GM06990 (cell line): Measurements from ENCODE around the gene GNAI2.
"Not testable (repeated sequence)": the region's sequence is repeated elsewhere in the genome, so short reads cannot be mapped to it uniquely, and the experiment has no call there.

ENCODE experiments used
- DNase-seq: peaks from one replicate; pipeline ENCODE4 v3.0.0-alpha.2; 2011; ENCODE audit not compliant: insufficient read length; ENCODE audit errors: extremely low read depth
- H3K27me3 ChIP-seq: replicated peaks from 2 replicates; pipeline ENCODE4 v1.6.0; 2011; ENCODE audit warnings: low read length; ENCODE audit not compliant: control insufficient read depth, insufficient read depth
- H3K36me3 ChIP-seq: 2 replicates; pipeline ENCODE4 v1.5.1; 2011; ENCODE audit warnings: low read length; ENCODE audit not compliant: control insufficient read depth, insufficient read depth
- H3K4me3 ChIP-seq: replicated peaks from 2 replicates; pipeline ENCODE4 v1.5.1; 2011; ENCODE audit warnings: low read depth, mild to moderate bottlenecking, control low read depth, low read length
- TF ChIP-seq, protein P1 (sequence below): IDR thresholded peaks from 2 replicates; pipeline ENCODE4 v1.5.1; 2011; ENCODE audit warnings: low read length, control low read depth, mild to moderate bottlenecking, inconsistent platforms; ENCODE audit not compliant: insufficient read depth, poor library complexity, severe bottlenecking

The GNAI2 gene

GRCh38 chr3:50241163-50241562 lies 5.2 kb downstream of the GNAI2 start:
- TF ChIP-seq, protein P1, sequence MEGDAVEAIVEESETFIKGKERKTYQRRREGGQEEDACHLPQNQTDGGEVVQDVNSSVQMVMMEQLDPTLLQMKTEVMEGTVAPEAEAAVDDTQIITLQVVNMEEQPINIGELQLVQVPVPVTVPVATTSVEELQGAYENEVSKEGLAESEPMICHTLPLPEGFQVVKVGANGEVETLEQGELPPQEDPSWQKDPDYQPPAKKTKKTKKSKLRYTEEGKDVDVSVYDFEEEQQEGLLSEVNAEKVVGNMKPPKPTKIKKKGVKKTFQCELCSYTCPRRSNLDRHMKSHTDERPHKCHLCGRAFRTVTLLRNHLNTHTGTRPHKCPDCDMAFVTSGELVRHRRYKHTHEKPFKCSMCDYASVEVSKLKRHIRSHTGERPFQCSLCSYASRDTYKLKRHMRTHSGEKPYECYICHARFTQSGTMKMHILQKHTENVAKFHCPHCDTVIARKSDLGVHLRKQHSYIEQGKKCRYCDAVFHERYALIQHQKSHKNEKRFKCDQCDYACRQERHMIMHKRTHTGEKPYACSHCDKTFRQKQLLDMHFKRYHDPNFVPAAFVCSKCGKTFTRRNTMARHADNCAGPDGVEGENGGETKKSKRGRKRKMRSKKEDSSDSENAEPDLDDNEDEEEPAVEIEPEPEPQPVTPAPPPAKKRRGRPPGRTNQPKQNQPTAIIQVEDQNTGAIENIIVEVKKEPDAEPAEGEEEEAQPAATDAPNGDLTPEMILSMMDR, result no peak
- DNase-seq, result no peak
- H3K36me3 ChIP-seq, result peaks cover 8% of the 10 kb centered on the region
- no peaks in the 10 kb centered on the region for H3K27me3 ChIP-seq
- no peak overlapping the region for H3K4me3 ChIP-seq

DNA sequence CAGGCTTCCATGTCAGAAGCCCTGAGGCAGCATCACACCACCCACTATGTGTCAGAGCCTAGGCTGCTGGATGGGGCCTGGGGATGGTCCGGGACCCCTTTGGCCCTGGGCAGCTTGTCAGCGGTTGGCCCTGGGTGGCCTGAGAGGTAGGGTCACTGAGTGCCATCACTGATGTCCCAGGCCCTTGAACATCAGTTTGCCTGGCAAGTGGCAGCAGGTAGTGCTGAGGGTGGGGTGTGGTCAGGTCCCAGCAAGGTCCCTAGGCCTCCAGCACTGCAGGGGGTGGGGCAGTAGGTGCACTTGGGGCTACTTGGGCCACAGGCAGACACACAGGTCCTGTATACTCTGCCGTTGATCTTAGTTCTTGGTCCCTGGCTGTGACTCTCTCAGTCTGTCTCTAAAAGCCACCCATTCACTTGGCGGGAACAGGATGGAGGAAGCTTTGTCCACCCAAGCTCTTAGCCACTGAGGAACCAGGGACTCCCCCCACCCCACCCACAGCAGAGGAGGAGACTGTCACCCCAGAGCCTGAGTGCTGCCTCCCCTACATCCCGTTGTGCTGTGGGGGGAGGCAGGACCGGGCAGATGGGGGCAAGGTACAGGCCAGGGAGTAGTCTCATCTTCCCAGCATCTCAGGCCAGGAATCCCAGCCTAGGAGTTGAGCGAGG lies 5.8 kb downstream of the GNAI2 start:
- Histone ChIP-seq H3K27me3 (no peaks in the 10 kb centered on the region), H3K36me3 (peaks cover 8% of the 10 kb centered on the region), H3K4me3 (peak overlapping the region; percentile 10; the same call in 1 of the 2 replicates)
- TF ChIP-seq, protein P1, result no peak
- no peak for DNase-seq

DNA sequence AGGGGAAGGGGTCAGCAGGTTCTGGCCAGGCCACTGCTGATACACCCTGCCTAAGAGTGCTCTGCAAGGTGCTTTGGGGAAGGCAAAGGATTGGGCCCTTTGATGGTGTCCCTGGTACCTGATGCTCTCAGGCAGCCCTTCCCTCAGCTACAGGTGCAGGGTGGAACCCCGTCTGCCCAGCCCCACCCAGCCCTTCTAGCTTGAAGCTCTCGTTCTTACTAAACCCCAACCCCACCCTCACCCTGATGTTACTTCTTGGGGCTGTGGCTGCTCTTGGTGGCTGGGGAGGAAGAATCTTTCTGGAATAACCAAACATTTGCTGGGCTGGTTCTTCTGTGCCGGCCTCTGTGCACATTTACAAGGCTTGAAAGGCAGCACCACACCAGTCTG lies 6.4 kb downstream of the GNAI2 start:
- TF ChIP-seq, protein P1, result no peak
- no peak for DNase-seq
- peaks cover 12% of the 10 kb centered on the region for H3K36me3 ChIP-seq
- H3K4me3 ChIP-seq, result peak overlapping the region; percentile 10; the same call in 1 of the 2 replicates
- H3K27me3 ChIP-seq, result no peaks in the 10 kb centered on the region

DNA sequence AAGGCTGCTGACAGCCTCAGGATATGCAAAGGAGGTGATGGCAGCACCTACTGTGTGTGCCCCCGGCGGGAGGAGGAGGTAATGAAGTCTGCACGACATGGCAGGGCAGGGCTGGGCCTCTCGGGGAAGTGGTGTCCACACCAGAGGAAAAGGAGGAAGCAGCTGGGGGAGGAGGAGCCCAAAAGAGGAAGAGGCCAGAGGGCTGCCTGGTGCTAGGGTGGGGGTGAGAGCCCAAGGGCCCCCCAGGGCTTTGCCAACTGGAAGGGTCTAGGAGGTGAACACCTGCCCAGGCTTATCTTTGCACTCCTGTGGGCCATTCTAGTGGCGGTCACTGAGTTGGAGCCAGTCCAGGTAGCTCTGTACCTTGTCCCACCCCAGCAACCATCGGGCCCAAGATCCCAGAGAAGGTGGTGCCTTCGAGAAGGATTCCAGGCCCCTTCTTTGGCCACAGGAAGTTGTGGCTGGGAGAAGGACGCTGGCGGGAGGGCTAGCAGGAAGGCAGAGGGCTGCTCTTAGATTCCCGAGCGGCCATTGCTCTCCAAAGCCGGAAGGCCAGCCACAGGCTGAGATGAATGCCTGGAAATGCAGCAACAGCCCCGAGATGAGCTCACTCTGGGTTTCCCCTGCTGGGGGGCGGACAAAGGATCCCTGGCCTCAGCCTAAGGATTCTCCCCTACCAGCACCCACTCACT lies 7.0 kb downstream of the GNAI2 start:
- DNase-seq, result peak; percentile 52
- TF ChIP-seq, protein P1, result no peak
- no peak overlapping the region for H3K4me3 ChIP-seq

GRCh38 chr3:50243543-50243895 lies 7.5 kb downstream of the GNAI2 start:
- H3K27me3 ChIP-seq, result no peaks in the 10 kb centered on the region
- TF ChIP-seq, protein P1, result no peak
- no peak for DNase-seq
- H3K4me3 ChIP-seq, result no peak overlapping the region
- peaks cover 19% of the 10 kb centered on the region for H3K36me3 ChIP-seq

More for the DNA sequence above, 7.0 kb downstream of the GNAI2 start:
- Histone ChIP-seq H3K27me3 (no peaks in the 10 kb centered on the region), H3K36me3 (peaks cover 15% of the 10 kb centered on the region)

GRCh38 chr3:50244813-50245212 lies 8.8 kb downstream of the GNAI2 start:
- not testable (repeated sequence) for H3K4me3 ChIP-seq, DNase-seq

More at GRCh38 chr3:50244813-50245212, 8.8 kb downstream of the GNAI2 start:
- H3K27me3 ChIP-seq, result not testable (repeated sequence)
- peaks cover 22% of the 10 kb centered on the region for H3K36me3 ChIP-seq
